Spleen (tissue), 7 donors: Measurements from ENCODE around the gene GCC2.

ENCODE experiments used
- CTCF ChIP-seq, 11 experiments: fragments of 200-600 bp in 7 of 11; fragments of 450-650 bp in 4 of 11; sonication (generic) in 4 of 11; IDR thresholded peaks in 8 of 11; conservative IDR thresholded peaks in 3 of 11; 1 replicate in 7 of 11; 2 replicates in 4 of 11; pipeline versions ENCODE4 v1.4.0 to v1.8.0; 2016 to 2021; ENCODE audit warnings: antibody characterized with exemption in 11 of 11, inconsistent platforms in 4 of 11, mild to moderate bottlenecking in 1 of 11
- POLR2A ChIP-seq, 3 donors: fragments of 450-650 bp; IDR thresholded peaks; one replicate each; pipeline ENCODE4 v1.5.1; 2017; ENCODE audit warnings: antibody characterized with exemption in 3 of 3, mild to moderate bottlenecking in 1 of 3
- POLR2AphosphoS5 ChIP-seq, 3 donors: sonication (generic); formaldehyde crosslinking; IDR thresholded peaks; one replicate each; pipeline ENCODE4 v1.5.1; 2017; ENCODE audit warnings: antibody characterized with exemption in 3 of 3
- donor health status: DM: no; HTN: no; CAD: no; lungs with moderate emphysema.
- donor health status: DM: no; HTN: no; CAD: no.
- donor health status: DM: no; HTN: no; CAD: no.

- TF ChIP-seq CTCF (IDR thresholded peaks at IDR 0.05 in 8 of 11, conservative IDR thresholded peaks at IDR 0.05 in 3 of 11) = no peak
- TF ChIP-seq POLR2A (IDR thresholded peaks at IDR 0.05) = no peak
- no peak for TF ChIP-seq POLR2AphosphoS5 (IDR thresholded peaks at IDR 0.05)
Measured at GRCh38 chr2:108490506-108491122, 41.6 kb downstream of the GCC2 start.
